B cell (primary cell): ENCODE measurements around the gene KCNK13. TPM values are rescaled to one million over a fixed set of nuclear protein-coding genes. Genes with fewer than 3 reads are reported as not detected.

Source experiments
- ATAC-seq: fragments of 200-7000 bp; cut with Tn5 transposase; one replicate; pipeline ENCODE4 v1.10.0; 2021; ENCODE audit warnings: low read depth, mild to moderate bottlenecking, moderate number of reproducible peaks, moderate library complexity
- CTCF ChIA-PET: fragments of 350-600 bp; sonication (Branson Sonifier 250); formaldehyde crosslinking; loops from one replicate; lab custom pipeline; 2021; ENCODE audit warnings: antibody characterized with exemption, inconsistent platforms; lab: Charles Lee
- POLR2A ChIA-PET: fragments of 350-600 bp; sonication (Branson Sonifier 250); formaldehyde crosslinking; loops from one replicate; lab custom pipeline; 2021; ENCODE audit warnings: antibody characterized with exemption; lab: Charles Lee
- DNase-seq: peaks from one replicate; pipeline ENCODE4 v3.0.0; 2013
- H2AFZ ChIP-seq: 2 replicates; pipeline ENCODE4 v1.6.1; 2012; ENCODE audit warnings: mild to moderate bottlenecking, low read depth, low read length; ENCODE audit not compliant: insufficient read depth, poor library complexity, severe bottlenecking
- H3K27ac ChIP-seq, 2 donors: 1 replicate in 1 of 2; 2 replicates in 1 of 2; pipeline ENCODE4 v1.5.1; 2012 to 2013; ENCODE audit warnings: low read length in 2 of 2, mild to moderate bottlenecking in 2 of 2, moderate library complexity in 1 of 2
- H3K27me3 ChIP-seq, 4 experiments: fragments of 200-600 bp in 1 of 4; sonication (generic) in 1 of 4; replicated peaks in 1 of 4; 1 replicate in 2 of 4; 2 replicates in 2 of 4; pipeline versions ENCODE4 v1.6.1 to v1.7.0; 2013 to 2016; ENCODE audit warnings: low read length in 3 of 4, mild to moderate bottlenecking in 2 of 4, mixed read lengths in 1 of 4, moderate library complexity in 1 of 4; ENCODE audit not compliant: insufficient read depth in 4 of 4, control insufficient read depth in 3 of 4; ENCODE audit errors: control extremely low read depth in 1 of 4
- H3K36me3 ChIP-seq, 2 experiments: replicated peaks in 1 of 2; 1 replicate in 1 of 2; 2 replicates in 1 of 2; pipeline versions ENCODE4 v1.6.1 to v1.7.1; 2013; ENCODE audit warnings: low read length in 1 of 2; ENCODE audit not compliant: insufficient read depth in 2 of 2, control insufficient read depth in 1 of 2; ENCODE audit errors: control extremely low read depth in 1 of 2, extremely low read depth in 1 of 2
- H3K4me1 ChIP-seq, 2 donors: fragments of 200-600 bp in 1 of 2; sonication (generic) in 1 of 2; 1 replicate in 1 of 2; 2 replicates in 1 of 2; pipeline versions ENCODE4 v1.5.1 to v1.6.1; 2013 to 2017; ENCODE audit warnings: low read length in 2 of 2; ENCODE audit not compliant: control insufficient read depth in 2 of 2, insufficient read depth in 2 of 2
- H3K4me2 ChIP-seq: replicated peaks from 2 replicates; pipeline ENCODE3; 2012; ENCODE audit warnings: mild to moderate bottlenecking, low read depth, low read length; ENCODE audit not compliant: poor library complexity, severe bottlenecking
- H3K4me3 ChIP-seq, 5 experiments: fragments of 200-600 bp in 1 of 5; sonication (generic) in 1 of 5; 1 replicate in 3 of 5; 2 replicates in 2 of 5; pipeline versions ENCODE4 v1.5.1 to v1.7.0; 2011 to 2016; ENCODE audit warnings: low read length in 4 of 5, mild to moderate bottlenecking in 4 of 5, low read depth in 2 of 5, control low read depth in 1 of 5, moderate library complexity in 1 of 5; ENCODE audit not compliant: insufficient read depth in 1 of 5; ENCODE audit errors: control extremely low read depth in 1 of 5, extremely low read depth in 1 of 5
- H3K79me2 ChIP-seq: fragments of 200-600 bp; sonication (generic); one replicate; pipeline ENCODE4 v1.6.0; 2016; ENCODE audit warnings: low read length; ENCODE audit not compliant: control insufficient read depth, insufficient read depth
- H3K9ac ChIP-seq: fragments of 200-600 bp; sonication (generic); 2 replicates; pipeline ENCODE4 v1.6.1; 2017; ENCODE audit warnings: mild to moderate bottlenecking, low read length, moderate library complexity
- H3K9me3 ChIP-seq, 3 donors: one replicate each; pipeline versions ENCODE4 v1.6.1 to v1.7.1; 2013; ENCODE audit warnings: low read length in 2 of 3; ENCODE audit not compliant: control insufficient read depth in 2 of 3, insufficient read depth in 1 of 3; ENCODE audit errors: control extremely low read depth in 1 of 3
- H4K20me1 ChIP-seq: 2 replicates; pipeline ENCODE4 v1.6.0; 2012; ENCODE audit warnings: mild to moderate bottlenecking, low read length; ENCODE audit not compliant: insufficient read depth, control insufficient read depth, poor library complexity, severe bottlenecking
- H3K27ac Mint-ChIP-seq: one replicate; pipeline ENCODE4 v1.8.0; 2021; ENCODE audit warnings: mixed read lengths
- H3K27me3 Mint-ChIP-seq: one replicate; pipeline ENCODE4 v1.8.0; 2021; ENCODE audit warnings: mixed read lengths
- H3K4me1 Mint-ChIP-seq: one replicate; pipeline ENCODE4 v1.8.0; 2021; ENCODE audit warnings: mixed read lengths
- H3K4me3 Mint-ChIP-seq: one replicate; pipeline ENCODE4 v1.8.0; 2021; ENCODE audit warnings: mixed read lengths
- H3K9me3 Mint-ChIP-seq: one replicate; pipeline ENCODE4 v1.8.0; 2022; ENCODE audit warnings: mixed read lengths; ENCODE audit not compliant: insufficient read depth
- EZH2 ChIP-seq: IDR thresholded peaks from 2 replicates; pipeline ENCODE4 v1.6.1; 2012; ENCODE audit warnings: borderline replicate concordance, low read depth, mild to moderate bottlenecking, moderate library complexity, low read length; ENCODE audit not compliant: insufficient read depth, poor library complexity, severe bottlenecking
- WGBS: methylation state at CpG from one replicate; pipeline ENCODE4 v1.1.5; 2013; ENCODE audit warnings: missing lambda C conversion rate; ENCODE audit not compliant: insufficient coverage; 5-methylcytosine and 5-hydroxymethylcytosine counted together
- intact Hi-C: fragments of 100-400 bp; cut with micrococcal nuclease; formaldehyde crosslinking; loops from one replicate; pipeline ENCODE4 v1.10.0; 2022
- polyA plus RNA-seq: library from polyadenylated mRNA; depleted of rRNA; stranded (reverse); fragments of >200 nt; gene quantifications from 2 replicates; pipeline ENCODE4 v1.2.3, GENCODE V29; 2012
- total RNA-seq, 2 donors: library from RNA; stranded (reverse); fragments of 120-200 nt in 1 of 2; gene quantifications; 1 replicate in 1 of 2; 2 replicates in 1 of 2; pipeline versions ENCODE4 v1.2.3 to v1.2.4, GENCODE V29; 2013 to 2022
- TF ChIP-seq, protein P1 (sequence below): fragments of 200-600 bp; IDR thresholded peaks from one replicate; pipeline ENCODE4 v1.8.0; 2022; ENCODE audit warnings: antibody characterized with exemption, mild to moderate bottlenecking

Gene KCNK13
- total and polyA plus RNA-seq, 2 donors (not counting 1 experiment from before 2014, with no cell fraction given), result 0.03 TPM; not detected in 1

GRCh38 chr14:90191585-90191984 is 129.8 kb downstream of the KCNK13 start:
- Histone ChIP-seq H3K9me3 (no peaks in the 10 kb centered on the region), H3K79me2 (no peaks in the 10 kb centered on the region), H3K4me3 (no peak overlapping the region), H3K4me2 (no peak overlapping the region), H2AFZ (no peak overlapping the region), H4K20me1 (no peaks in the 10 kb centered on the region), H3K36me3 (no peaks in the 10 kb centered on the region), H3K4me1 (no peaks in the 10 kb centered on the region), H3K9ac (no peak overlapping the region), H3K27ac (no peak overlapping the region), H3K27me3 (peaks cover 0 to 3% (median 1%) of the 10 kb centered on the region in 4 experiments)
- peaks cover 3% of the 10 kb centered on the region for H3K9me3 Mint-ChIP-seq
- intact Hi-C loops, result no loop called here
- peaks cover 18% of the 10 kb centered on the region for H3K27me3 Mint-ChIP-seq
- no peak for TF ChIP-seq EZH2
- TF ChIP-seq, protein P1, sequence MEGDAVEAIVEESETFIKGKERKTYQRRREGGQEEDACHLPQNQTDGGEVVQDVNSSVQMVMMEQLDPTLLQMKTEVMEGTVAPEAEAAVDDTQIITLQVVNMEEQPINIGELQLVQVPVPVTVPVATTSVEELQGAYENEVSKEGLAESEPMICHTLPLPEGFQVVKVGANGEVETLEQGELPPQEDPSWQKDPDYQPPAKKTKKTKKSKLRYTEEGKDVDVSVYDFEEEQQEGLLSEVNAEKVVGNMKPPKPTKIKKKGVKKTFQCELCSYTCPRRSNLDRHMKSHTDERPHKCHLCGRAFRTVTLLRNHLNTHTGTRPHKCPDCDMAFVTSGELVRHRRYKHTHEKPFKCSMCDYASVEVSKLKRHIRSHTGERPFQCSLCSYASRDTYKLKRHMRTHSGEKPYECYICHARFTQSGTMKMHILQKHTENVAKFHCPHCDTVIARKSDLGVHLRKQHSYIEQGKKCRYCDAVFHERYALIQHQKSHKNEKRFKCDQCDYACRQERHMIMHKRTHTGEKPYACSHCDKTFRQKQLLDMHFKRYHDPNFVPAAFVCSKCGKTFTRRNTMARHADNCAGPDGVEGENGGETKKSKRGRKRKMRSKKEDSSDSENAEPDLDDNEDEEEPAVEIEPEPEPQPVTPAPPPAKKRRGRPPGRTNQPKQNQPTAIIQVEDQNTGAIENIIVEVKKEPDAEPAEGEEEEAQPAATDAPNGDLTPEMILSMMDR, result no peak
- no peak overlapping the region for H3K4me3 Mint-ChIP-seq
- ATAC-seq, result no peak
- 86% methylated on average over 7 of the region's 7 CpGs for WGBS
- H3K27ac Mint-ChIP-seq, result no peak overlapping the region
- H3K4me1 Mint-ChIP-seq, result no peaks in the 10 kb centered on the region
- DNase-seq, result no peak
- POLR2A ChIA-PET, result no interaction called here
- CTCF ChIA-PET, result no interaction called here

GRCh38 chr14:90193925-90194324 is 132.1 kb downstream of the KCNK13 start:
- Histone ChIP-seq H3K9me3 (peaks cover 0 to 3% (median 0%) of the 10 kb centered on the region in 3 donors), H3K4me2 (no peak overlapping the region), H3K9ac (no peak overlapping the region), H2AFZ (no peak overlapping the region), H4K20me1 (no peaks in the 10 kb centered on the region), H3K27me3 (peaks cover 0 to 6% (median 1%) of the 10 kb centered on the region in 4 experiments), H3K79me2 (no peaks in the 10 kb centered on the region), H3K36me3 (no peaks in the 10 kb centered on the region), H3K4me1 (no peaks in the 10 kb centered on the region), H3K27ac (no peak overlapping the region), H3K4me3 (no peak overlapping the region)
- Mint-ChIP-seq H3K27ac (no peak overlapping the region), H3K4me1 (no peaks in the 10 kb centered on the region), H3K27me3 (peaks cover 26% of the 10 kb centered on the region), H3K9me3 (no peaks in the 10 kb centered on the region), H3K4me3 (no peak overlapping the region)
- no peak for DNase-seq
- ChIA-PET CTCF (no interaction called here), POLR2A (no interaction called here)
- 69% methylated on average over 5 of the region's 9 CpGs for WGBS
- intact Hi-C loops, result no loop called here
- no peak for ATAC-seq
- no peak for TF ChIP-seq EZH2
- TF ChIP-seq, protein P1, result peak; percentile 22
